SH-SY5Y (cell line): ENCODE data around the gene MPZL1.
A peak's percentile ranks its signal among the peaks of the same experiment; 100 is the strongest.

ENCODE experiments used
- GATA2 ChIP-seq: IDR thresholded peaks from 2 replicates; pipeline ENCODE4 v1.6.1; 2011; ENCODE audit warnings: mild to moderate bottlenecking, low read depth, low read length
- GATA3 ChIP-seq: IDR thresholded peaks from 2 replicates; pipeline ENCODE4 v1.6.1; 2011; ENCODE audit warnings: low read depth, mild to moderate bottlenecking, low read length, moderate library complexity

Gene MPZL1

DNA sequence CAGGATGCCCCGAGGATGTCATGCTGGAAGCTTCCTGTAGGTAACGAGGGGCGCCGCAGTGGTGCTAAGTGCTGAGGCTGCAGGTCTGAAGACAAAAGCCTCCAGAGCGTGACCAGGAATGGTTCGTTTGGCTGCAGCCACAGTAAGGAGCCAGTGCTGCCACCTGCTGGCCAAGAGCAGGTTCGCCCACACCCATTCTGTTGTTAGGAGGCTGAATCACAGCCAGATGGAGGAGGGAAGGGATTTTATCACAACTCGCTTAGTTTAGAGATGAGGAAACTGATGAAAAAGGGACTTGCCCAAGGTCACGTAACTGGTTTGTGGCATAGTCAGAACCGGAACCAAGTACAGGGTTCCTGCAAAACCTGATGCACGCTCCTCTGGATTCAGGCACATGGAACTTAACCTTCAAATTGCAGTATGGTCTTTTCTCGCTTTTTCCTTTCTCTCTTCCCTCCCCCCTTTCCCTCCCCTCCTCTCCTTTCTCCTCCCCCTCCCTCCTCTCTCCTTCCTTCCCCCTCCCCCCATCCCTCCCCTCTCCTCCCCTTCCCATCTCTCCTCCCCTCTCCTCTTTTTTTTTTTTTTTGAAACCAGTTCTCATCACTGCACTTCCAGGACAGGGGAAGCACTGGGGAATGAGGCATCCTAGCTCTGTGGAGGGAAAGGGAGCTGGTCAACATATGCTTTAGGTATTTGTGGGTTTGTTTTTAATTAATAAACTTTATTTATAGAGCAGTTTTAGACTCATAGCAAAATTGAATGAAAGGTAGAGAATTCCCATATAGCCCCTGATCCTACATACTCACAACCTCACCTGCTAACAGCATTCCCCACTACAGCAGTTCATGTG, 81.8 kb downstream of the MPZL1 start:
- no peak for TF ChIP-seq GATA3
- no peak for TF ChIP-seq GATA2

GRCh38 chr1:167805041-167805556, 83.3 kb downstream of the MPZL1 start:
- TF ChIP-seq GATA3: no peak
- TF ChIP-seq GATA2: peak; percentile 16; the same call in 1 of the 2 replicates

GRCh38 chr1:167808104-167808503, 86.3 kb downstream of the MPZL1 start:
- TF ChIP-seq GATA3: no peak
- TF ChIP-seq GATA2: no peak

GRCh38 chr1:167808690-167809089, 86.9 kb downstream of the MPZL1 start:
- TF ChIP-seq GATA2 (no peak), GATA3 (no peak)

DNA sequence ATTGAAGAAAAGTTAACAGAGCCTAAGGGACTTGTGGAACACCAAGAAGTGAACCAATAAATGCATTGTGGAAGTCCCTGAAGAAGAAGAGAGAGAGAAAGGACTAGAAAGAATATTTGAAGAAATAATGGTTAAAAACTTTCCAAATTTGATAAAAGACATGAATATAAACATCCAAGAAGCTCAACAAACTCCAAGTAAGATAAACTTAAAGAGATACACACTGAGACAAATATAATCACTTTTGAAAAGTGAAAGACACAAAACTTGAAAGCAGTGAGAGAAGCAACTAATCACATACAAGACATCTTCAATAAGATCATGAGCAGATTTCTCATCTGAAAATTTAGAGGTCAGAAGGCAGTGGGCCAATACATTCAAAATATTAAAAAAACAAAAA, 91.2 kb downstream of the MPZL1 start:
- TF ChIP-seq GATA2 (no peak), GATA3 (no peak)

GRCh38 chr1:167815650-167816049, 93.9 kb downstream of the MPZL1 start:
- TF ChIP-seq GATA3 (no peak), GATA2 (no peak)

GRCh38 chr1:167819849-167820683, 98.3 kb downstream of the MPZL1 start:
- TF ChIP-seq GATA2 (no peak), GATA3 (no peak)

DNA sequence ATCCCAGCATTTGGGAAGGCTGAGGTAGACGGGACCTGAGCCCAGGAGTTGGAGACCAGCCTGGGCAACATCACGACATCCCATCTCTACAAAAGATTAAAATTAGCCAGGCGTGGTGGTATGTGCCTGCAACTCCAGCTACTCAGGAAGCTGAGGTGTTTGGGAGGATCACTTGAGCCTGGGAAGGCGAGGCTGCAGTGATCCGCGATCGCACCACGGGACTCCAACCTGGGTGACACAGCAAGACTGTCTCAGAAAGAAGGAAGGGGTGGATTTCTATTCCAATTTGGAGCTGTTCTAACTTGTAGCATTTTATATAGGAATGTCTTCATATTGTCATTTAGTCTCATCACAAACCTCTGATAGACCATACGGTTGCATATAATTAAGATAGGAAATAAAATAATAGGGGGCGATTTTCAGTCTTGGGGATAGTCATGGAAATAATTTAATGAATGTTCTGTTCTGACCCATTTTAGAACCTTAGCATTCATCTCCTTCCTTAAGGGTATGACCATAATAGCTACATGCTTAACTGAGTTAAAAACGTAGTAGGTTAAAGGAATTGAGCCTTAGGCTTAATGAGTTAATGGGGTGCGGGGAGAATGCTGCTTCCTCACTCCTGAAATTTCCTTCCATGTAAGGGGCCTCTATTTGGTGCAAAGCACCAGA, 99.0 kb downstream of the MPZL1 start:
- TF ChIP-seq GATA3: no peak
- TF ChIP-seq GATA2: no peak

- TF ChIP-seq GATA2 (no peak), GATA3 (no peak)
Measured at GRCh38 chr1:167821356-167821685, 99.5 kb downstream of the MPZL1 start.

DNA sequence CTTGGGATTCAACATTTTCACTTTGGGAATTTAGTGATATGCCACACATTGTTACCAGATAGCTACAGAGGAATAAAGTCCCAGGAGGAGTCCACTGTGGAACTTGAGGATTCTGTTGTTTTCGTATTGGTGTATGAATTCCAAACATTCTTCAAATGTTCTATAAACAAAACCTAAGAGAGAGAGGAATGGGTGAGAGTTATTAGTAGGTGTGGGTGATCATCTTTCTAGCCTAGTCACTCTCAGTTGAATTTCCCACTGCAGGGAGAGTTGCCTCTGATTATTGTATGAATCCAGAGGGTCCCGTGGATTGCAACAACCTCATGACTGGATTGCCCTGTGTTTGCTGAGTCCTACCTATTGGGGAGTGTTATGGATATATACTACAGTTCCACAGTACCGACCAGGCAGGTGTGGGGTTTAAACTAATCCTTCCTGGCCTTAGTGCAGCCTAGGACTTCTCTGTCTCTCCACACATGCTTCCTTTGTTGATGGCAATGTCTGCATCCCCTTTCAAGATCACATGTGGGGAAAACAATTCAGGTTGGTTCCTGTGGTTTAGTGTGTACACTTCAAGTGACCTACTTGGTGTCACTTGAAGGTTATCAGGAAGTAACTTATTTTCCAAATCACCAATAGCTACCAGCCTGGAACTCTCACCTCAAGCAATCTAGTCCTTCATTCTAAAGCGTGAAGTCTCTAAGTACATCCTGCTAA, 100.3 kb downstream of the MPZL1 start:
- no peak for TF ChIP-seq GATA3
- TF ChIP-seq GATA2: no peak

- TF ChIP-seq GATA3 (no peak), GATA2 (no peak)
Measured at GRCh38 chr1:167824163-167824794, 102.5 kb downstream of the MPZL1 start.

DNA sequence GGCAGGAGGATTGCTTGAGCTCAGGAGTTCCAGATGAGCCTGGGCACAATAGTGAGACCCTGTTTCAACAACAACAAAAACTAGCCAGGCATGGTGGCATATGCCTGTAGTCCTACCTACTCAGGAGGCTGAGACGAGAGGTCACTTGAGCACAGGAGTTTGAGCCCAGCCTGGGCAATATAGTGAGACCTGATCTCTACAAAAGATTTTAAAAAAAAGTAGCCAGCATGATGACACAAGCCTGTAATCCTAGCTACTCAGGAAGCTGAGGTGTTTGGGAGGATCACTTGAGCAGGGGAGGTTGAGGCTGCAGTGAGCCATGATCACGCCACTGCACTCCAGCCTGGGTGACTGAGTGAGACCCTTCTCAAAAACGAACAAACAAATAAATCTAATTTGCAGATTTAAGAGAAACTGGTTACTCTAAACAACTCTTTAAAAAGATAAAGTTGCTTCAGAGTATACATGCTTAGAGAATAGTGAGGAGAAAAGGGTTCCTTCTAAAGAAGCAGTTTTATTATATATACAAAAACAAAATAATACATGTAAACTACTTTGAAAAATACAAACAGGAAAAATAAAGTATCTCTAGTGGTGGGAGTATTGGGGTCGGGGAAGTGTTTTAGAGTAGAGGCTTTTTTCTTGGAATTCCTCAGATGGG, 103.8 kb downstream of the MPZL1 start:
- TF ChIP-seq GATA2 (no peak), GATA3 (no peak)

DNA sequence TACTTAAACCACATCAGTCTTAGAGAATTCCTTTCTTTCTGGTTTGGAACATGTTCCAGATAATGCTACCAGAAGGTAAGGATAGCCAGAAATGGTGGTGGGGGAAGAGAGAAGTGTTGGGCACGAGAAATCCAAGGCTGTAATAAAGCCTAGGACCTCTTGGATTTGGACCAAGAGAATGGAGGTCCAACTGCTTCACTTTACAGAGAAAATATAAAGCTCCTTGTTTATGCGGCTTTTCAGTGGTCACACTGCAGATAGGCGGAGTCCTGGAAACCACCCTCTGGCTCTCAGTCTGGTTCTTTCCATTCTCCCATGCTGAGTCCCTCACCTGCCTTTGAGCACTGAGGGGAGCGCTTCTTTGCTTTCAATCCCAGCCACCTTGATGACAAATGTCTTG, 104.3 kb downstream of the MPZL1 start:
- TF ChIP-seq GATA2: no peak
- TF ChIP-seq GATA3: no peak

DNA sequence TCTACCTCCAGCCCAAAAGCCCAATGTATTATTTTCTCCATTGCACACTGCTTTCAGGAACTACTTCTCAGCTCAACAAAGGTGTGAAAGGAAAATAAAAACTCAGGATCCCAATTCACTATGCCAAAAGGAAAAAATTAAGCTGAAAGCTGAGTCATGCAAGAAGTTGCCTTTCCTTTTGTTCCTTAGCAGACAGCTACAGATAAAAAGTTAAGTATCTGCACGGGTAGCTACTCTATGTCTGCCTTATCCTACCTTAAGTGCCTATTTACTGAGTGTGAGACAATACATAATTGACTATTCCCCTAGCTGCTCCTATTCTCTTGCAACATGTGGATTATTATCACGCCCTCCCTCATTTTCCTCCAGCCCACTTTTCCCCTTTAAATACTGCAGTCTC, 108.1 kb downstream of the MPZL1 start:
- no peak for TF ChIP-seq GATA3
- no peak for TF ChIP-seq GATA2
